Measurements from ENCODE around the gene RUSF1. TPM values are rescaled to one million over a fixed set of nuclear protein-coding genes. Genes with fewer than 3 reads are reported as not detected.
A peak's percentile ranks its signal among the peaks of the same experiment; 100 is the strongest.

Gene RUSF1
- total and polyA plus RNA-seq, 2 donors from 2014 or later, result 51.8 to 69.2 TPM

DNA sequence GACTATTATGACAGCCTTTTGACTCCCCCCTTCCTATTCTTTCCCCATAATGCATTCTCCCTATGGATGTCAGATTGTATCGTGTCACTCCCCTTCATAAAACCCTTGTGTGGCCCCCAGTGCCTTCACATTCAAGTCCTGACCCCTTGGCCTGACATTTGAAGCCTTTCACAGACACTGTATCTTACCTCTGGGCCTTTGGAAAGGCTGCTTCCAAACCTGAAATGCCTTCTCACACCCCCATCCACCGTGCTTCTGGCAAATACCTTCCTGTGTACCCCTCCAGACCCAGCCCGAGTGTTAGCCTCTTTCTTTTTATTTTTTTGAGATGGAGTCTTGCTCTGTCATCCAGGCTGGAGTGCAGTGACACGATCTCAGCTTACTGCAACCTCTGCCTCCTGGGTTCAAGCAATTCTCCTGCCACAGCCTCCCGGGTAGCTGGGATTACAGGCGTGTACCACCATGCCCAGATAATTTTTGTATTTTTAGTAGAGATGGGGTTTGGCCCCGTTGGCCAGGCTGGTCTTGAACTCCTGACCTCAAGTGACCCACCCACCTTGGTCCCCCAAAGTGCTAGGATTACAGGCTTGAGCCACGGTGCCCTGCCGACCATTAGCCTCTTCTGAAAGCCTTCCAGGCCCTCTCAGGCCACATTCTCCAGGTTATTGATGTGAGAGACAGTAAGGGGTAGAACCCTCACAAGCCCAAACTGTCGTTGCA lies 46.8 kb downstream of the RUSF1 start:
- intact Hi-C loops (cut with DNase I), result no loop called here
- peak in 1 of 5 donors; percentile 41 for DNase-seq
- Histone ChIP-seq H3K9me3 (ENCODE audit: control insufficient read depth in 2 of 3, insufficient read depth in 1 of 3, low read length in 3 of 3) (no peaks in the 10 kb centered on the region), H3K4me3 (ENCODE audit: low read length in 3 of 3) (no peak overlapping the region), H3K4me1 (ENCODE audit: control insufficient read depth in 2 of 3, insufficient read depth in 2 of 3, low read depth in 1 of 3, low read length in 3 of 3) (peaks cover 3 to 23% (median 13%) of the 10 kb centered on the region in 3 donors), H3K27ac (ENCODE audit: low read depth in 2 of 2, low read length in 2 of 2) (no peak overlapping the region), H3K27me3 (ENCODE audit: control insufficient read depth, insufficient read depth, low read length) (no peaks in the 10 kb centered on the region), H3K36me3 (ENCODE audit: control insufficient read depth in 2 of 3, insufficient read depth in 3 of 3, low read length in 3 of 3) (peaks cover 0 to 6% (median 2%) of the 10 kb centered on the region in 3 donors), H3K9ac (ENCODE audit: low read length in 3 of 3) (no peak overlapping the region)
- no peak for FAIRE-seq
- TF ChIP-seq, protein P1, sequence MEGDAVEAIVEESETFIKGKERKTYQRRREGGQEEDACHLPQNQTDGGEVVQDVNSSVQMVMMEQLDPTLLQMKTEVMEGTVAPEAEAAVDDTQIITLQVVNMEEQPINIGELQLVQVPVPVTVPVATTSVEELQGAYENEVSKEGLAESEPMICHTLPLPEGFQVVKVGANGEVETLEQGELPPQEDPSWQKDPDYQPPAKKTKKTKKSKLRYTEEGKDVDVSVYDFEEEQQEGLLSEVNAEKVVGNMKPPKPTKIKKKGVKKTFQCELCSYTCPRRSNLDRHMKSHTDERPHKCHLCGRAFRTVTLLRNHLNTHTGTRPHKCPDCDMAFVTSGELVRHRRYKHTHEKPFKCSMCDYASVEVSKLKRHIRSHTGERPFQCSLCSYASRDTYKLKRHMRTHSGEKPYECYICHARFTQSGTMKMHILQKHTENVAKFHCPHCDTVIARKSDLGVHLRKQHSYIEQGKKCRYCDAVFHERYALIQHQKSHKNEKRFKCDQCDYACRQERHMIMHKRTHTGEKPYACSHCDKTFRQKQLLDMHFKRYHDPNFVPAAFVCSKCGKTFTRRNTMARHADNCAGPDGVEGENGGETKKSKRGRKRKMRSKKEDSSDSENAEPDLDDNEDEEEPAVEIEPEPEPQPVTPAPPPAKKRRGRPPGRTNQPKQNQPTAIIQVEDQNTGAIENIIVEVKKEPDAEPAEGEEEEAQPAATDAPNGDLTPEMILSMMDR (IDR thresholded peaks at IDR 0.05; ENCODE audit: borderline replicate concordance, extremely low read depth, insufficient read depth), result no peak

DNA sequence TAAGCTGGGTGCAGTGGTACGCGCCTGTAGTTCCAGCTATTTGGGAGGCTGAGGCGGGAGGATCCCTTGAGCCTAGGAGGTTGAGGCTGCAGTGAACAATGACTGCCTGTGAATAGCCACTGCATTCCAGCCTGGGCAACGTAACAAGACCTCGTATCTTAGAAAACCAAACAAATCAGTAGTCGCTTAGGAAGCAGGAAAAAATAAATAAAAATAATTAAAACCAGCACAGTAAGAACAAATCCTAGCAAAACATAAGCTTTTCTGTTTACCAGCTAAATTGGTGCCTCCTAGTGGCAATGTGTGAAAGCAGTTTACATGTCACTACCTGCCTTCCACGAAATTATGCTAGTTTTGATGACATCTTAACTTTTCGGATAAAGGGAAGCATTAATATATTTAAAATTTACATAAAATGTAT lies 47.6 kb downstream of the RUSF1 start:
- TF ChIP-seq, protein P1 (IDR thresholded peaks at IDR 0.05; ENCODE audit: borderline replicate concordance, extremely low read depth, insufficient read depth), result peak; percentile 57
- FAIRE-seq (no peak), DNase-seq (peak in 3 of 5 donors; percentile 62 to 78 (median 68))
- peaks cover 3 to 27% (median 13%) of the 10 kb centered on the region in 3 donors for H3K4me1 ChIP-seq (ENCODE audit: control insufficient read depth in 2 of 3, insufficient read depth in 2 of 3, low read depth in 1 of 3, low read length in 3 of 3)
- no peaks in the 10 kb centered on the region for H3K9me3 ChIP-seq (ENCODE audit: control insufficient read depth in 2 of 3, insufficient read depth in 1 of 3, low read length in 3 of 3)
- H3K36me3 ChIP-seq (ENCODE audit: control insufficient read depth in 2 of 3, insufficient read depth in 3 of 3, low read length in 3 of 3), result peaks cover 0 to 6% (median 2%) of the 10 kb centered on the region in 3 donors
- H3K27me3 ChIP-seq (ENCODE audit: control insufficient read depth, insufficient read depth, low read length), result no peaks in the 10 kb centered on the region
- peak overlapping the region; percentile 43 to 63 for H3K27ac ChIP-seq (ENCODE audit: low read depth in 2 of 2, low read length in 2 of 2)
- intact Hi-C loops (cut with DNase I), result no loop called here
- peak overlapping the region in 1 of 3 donors; percentile 83 for H3K9ac ChIP-seq (ENCODE audit: low read length in 3 of 3)
- peak overlapping the region; percentile 51 to 82 (median 68) for H3K4me3 ChIP-seq (ENCODE audit: low read length in 3 of 3)

DNA sequence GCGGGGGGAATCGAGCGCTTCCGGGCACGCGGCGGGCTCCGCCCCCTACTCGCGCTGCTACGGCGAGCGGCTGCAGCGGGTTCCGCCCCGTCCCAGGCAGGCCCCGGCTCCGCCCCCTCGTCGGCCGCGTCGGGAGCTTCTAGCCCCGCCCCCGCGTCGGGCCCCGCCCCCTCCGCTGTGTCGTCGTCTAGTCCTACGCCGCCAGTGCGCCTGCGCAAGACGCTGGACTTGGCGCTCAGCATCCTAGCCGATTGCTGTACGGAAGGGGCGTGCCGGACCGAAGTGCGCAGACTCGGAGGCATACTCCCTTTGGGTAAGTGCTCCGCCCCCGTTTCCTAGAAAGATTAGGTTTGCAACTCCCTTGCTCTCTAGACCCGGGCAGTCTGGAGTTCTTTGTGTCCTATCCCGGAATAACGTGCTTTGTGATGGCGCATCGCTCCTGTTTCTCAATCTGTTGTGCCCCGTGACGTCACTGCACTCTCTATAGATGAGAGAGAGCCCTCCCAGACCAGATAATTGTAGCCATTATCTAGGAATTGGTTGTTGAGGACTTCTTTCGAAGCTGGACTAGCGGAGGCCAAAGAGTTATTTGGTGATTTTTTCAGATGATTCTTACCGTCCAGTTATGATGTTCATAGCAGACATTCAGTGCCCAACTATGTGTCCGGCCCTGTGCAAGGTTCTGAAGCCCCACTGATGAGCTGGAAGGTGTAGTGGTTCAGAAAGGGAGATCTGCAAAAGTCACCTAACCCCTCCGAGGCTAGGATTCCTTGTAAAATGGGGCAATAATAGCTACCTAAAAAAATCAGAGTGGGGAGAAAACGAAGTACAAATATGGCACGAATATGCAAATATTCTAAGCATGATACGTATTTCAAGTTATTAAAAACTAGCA lies 48.3 kb downstream of the RUSF1 start:
- intact Hi-C loops (cut with DNase I), result no loop called here
- DNase-seq, result peak; percentile 100
- H3K27ac ChIP-seq (ENCODE audit: low read depth in 2 of 2, low read length in 2 of 2), result peak overlapping the region; percentile 100
- TF ChIP-seq, protein P1 (IDR thresholded peaks at IDR 0.05; ENCODE audit: borderline replicate concordance, extremely low read depth, insufficient read depth), result no peak
- H3K4me1 ChIP-seq (ENCODE audit: control insufficient read depth in 2 of 3, insufficient read depth in 2 of 3, low read depth in 1 of 3, low read length in 3 of 3), result peaks cover 3 to 31% (median 13%) of the 10 kb centered on the region in 3 donors
- FAIRE-seq, result no peak
- peaks cover 0 to 4% (median 4%) of the 10 kb centered on the region in 3 donors for H3K36me3 ChIP-seq (ENCODE audit: control insufficient read depth in 2 of 3, insufficient read depth in 3 of 3, low read length in 3 of 3)
- H3K9me3 ChIP-seq (ENCODE audit: control insufficient read depth in 2 of 3, insufficient read depth in 1 of 3, low read length in 3 of 3), result no peaks in the 10 kb centered on the region
- no peaks in the 10 kb centered on the region for H3K27me3 ChIP-seq (ENCODE audit: control insufficient read depth, insufficient read depth, low read length)
- H3K9ac ChIP-seq (ENCODE audit: low read length in 3 of 3), result peak overlapping the region; percentile 49 to 91 (median 83)
- peak overlapping the region; percentile 68 to 97 (median 83) for H3K4me3 ChIP-seq (ENCODE audit: low read length in 3 of 3)
